ENCODE results near the gene RFT1.

Gene RFT1

DNA sequence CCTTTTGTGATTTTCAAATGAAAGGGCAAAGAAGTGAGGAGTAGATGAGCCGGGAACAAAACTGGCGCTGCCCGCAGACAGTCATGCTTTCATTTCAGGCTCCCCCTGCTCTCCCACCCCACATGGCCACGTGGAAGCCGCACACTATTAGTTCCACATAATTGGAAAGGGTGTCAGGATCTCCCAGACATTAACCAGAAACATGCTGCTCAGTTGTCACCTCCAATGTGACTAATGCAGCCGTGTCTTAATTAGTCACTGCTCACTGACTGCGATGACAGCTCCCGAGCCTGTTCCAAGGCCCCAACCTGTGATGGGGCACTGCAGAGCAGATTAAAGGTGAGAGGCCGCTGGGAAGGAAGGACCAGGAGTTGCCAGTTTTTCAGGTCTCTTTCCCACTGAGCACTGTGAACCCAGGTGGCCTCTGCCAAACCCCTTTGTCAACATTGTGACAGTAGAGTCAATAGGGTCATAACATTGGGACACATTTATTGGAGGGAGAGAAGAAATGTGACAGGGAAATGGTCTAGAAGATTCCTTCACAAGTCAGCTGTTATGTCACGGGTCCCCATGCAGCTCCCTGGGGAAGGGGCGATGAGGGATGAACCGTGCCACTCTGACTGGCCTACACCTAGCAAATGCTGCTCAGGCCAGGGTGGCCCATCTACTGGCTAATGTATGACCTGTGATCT, 45.8 kb downstream of the RFT1 start:
- Mint-ChIP-seq H3K4me1 (ENCODE audit: low read depth) (no peaks in the 10 kb centered on the region), H3K9me3 (no peaks in the 10 kb centered on the region), H3K4me3 (no peak overlapping the region), H3K36me3 (ENCODE audit: low read depth) (peaks cover 9% of the 10 kb centered on the region), H3K27me3 (ENCODE audit: low read depth) (no peaks in the 10 kb centered on the region), H3K27ac (no peak overlapping the region)

DNA sequence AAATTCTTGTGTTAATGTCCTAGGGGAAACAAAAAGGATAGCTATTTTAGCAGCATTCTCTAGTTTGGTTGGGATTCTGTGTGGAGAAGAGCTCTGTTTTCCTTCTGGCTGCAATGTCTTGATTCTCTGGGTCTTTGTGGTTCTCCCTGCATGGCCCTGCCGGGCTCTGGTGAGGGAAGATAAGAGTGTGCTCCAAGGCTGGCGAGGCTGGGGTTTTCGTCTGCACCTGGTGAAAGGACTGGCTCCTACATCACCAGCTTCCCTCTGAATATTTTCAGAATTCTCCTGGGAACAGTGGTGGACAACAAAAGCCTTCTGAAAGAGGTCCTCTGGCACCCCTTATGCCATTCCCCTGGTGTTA, 46.3 kb downstream of the RFT1 start:
- H3K4me3 Mint-ChIP-seq = no peak overlapping the region
- no peaks in the 10 kb centered on the region for H3K4me1 Mint-ChIP-seq (ENCODE audit: low read depth)
- H3K36me3 Mint-ChIP-seq (ENCODE audit: low read depth) = peaks cover 9% of the 10 kb centered on the region
- no peak overlapping the region for H3K27ac Mint-ChIP-seq
- H3K9me3 Mint-ChIP-seq = no peaks in the 10 kb centered on the region
- H3K27me3 Mint-ChIP-seq (ENCODE audit: low read depth) = no peaks in the 10 kb centered on the region

DNA sequence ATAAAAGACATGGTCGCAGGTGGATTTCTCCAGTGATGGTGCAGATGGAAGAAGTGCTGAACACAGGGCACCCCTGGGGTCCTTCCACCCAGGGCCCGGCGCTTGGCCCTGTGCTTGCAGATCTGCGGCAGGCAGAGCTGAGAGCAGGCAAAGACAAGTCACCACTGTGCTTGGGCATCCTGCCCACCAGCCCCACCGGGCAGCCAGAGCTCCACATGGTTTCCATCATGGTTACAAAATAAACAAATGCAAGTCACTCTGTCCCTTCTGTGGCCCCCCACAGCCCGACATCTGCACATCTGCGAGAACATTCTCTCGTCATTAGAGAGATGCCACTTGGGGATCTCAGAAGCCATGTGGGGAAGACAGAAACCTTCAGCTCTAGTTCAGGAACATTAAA, 46.7 kb downstream of the RFT1 start:
- no peaks in the 10 kb centered on the region for H3K27me3 Mint-ChIP-seq (ENCODE audit: low read depth)
- peaks cover 9% of the 10 kb centered on the region for H3K36me3 Mint-ChIP-seq (ENCODE audit: low read depth)
- H3K27ac Mint-ChIP-seq = no peak overlapping the region
- H3K4me1 Mint-ChIP-seq (ENCODE audit: low read depth) = no peaks in the 10 kb centered on the region
- H3K9me3 Mint-ChIP-seq = no peaks in the 10 kb centered on the region
- H3K4me3 Mint-ChIP-seq = no peak overlapping the region

DNA sequence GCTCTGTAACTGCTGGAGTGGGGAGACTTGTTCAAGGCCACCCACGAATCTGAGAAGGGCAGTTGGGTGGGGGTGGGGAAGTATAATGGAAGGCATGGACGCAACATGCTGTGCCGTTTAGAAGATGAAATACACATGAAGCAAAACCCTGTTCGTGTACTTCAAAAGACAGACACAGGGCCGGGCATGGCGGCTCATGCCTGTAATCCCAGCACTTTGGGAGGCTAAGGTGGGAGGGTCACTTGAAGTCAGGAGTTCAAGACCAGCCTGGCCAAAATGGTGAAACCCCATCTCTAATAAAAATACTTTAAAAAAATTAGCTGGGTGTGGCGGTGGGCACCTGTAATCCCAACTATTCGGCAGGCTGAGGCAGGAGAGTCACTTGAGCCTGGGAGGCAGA, 47.5 kb downstream of the RFT1 start:
- H3K4me1 Mint-ChIP-seq (ENCODE audit: low read depth) = no peaks in the 10 kb centered on the region
- peaks cover 8% of the 10 kb centered on the region for H3K36me3 Mint-ChIP-seq (ENCODE audit: low read depth)
- H3K27me3 Mint-ChIP-seq (ENCODE audit: low read depth) = no peaks in the 10 kb centered on the region
- H3K9me3 Mint-ChIP-seq = no peaks in the 10 kb centered on the region
- no peak overlapping the region for H3K4me3 Mint-ChIP-seq
- no peak overlapping the region for H3K27ac Mint-ChIP-seq

DNA sequence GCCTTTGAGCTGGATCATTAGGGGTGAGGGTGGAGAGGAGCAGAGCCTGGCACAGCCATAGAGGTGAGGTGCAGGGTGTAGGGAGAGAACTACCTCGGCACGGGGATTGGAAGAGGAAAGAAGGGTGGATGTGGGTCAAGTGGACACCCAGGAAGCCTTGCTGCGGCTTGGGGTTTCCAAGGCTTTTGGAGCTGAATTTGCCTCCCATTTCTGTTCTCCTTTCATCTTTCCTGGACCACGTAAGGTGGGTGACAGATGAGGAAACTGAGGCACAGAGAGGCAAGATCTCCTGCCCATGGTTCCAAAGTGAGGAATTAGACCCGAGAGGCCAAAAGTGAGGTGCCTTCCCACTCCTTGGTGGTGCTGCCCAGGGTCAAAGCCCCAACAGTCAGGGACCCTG, 48.9 kb downstream of the RFT1 start:
- Mint-ChIP-seq H3K9me3 (no peaks in the 10 kb centered on the region), H3K27ac (no peak overlapping the region), H3K4me1 (ENCODE audit: low read depth) (no peaks in the 10 kb centered on the region), H3K4me3 (no peak overlapping the region), H3K36me3 (ENCODE audit: low read depth) (peaks cover 8% of the 10 kb centered on the region), H3K27me3 (ENCODE audit: low read depth) (no peaks in the 10 kb centered on the region)

DNA sequence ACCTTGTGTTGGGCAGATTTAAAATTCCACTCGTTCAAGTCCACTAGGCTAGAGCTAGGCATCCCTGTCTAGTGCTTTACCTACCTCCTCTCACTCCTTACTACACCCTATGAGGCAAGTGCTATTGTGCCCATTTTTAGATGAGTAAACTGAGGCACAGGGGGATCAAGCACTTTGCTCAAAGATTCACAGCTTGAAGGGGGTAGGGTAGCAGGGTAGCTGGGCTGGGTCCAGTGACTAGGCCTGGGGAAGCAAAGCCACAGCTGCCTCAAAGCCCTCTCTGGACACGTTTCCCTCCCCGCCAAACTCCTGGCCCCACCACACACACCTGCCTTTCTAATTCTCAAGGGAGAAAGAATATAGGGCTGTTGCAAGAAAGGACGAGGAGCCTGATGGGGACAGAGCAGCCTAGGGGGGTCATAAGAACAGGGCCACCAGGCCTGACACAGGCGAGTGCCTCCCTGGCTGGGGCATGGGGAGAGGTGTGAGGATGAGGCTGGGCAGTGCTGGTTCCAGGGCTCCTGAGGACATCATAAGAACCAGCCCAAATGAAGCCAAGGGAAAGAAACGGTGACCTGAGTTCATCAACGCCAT, 49.5 kb downstream of the RFT1 start:
- Mint-ChIP-seq H3K4me3 (no peak overlapping the region), H3K36me3 (ENCODE audit: low read depth) (peaks cover 8% of the 10 kb centered on the region), H3K4me1 (ENCODE audit: low read depth) (no peaks in the 10 kb centered on the region), H3K27ac (no peak overlapping the region), H3K27me3 (ENCODE audit: low read depth) (no peaks in the 10 kb centered on the region), H3K9me3 (no peaks in the 10 kb centered on the region)

DNA sequence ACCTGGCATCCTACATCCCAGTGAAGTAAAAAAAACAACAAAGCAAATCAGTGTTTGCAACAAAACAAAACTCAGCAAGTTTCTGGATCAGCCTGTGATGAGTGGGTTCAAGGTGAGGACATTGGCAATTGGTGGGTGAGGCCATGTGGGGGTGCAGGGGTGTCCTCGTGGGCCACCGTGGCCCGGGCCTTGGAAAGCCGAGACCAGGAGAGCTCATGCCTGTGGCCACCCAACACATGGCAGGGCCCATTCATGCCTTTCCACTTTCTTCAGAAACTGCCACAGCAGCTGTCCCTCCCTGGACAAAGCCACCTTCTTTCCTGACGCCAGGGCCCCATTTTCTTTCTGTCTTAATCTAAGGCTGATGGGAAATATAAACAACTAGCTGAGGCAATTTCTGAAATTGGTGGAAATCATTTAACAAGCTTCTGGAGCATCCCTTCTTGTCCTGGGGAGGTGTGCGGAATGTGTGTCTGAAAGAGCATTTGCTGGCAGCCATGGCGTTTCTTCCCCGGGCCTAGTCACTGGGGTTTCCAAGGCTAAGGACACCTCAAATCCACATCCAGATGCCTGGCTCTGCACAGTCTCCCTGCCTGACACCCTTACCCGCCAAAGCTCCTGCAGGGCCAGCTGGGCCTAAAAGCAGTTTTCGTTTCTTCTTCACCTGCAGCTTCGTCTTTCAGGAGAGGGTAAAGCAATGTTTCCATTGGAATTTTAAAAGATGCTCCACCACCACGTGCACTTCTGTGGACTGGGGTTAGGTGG, 50.3 kb downstream of the RFT1 start:
- Mint-ChIP-seq H3K27me3 (ENCODE audit: low read depth) (no peaks in the 10 kb centered on the region), H3K36me3 (ENCODE audit: low read depth) (peaks cover 4% of the 10 kb centered on the region), H3K27ac (no peak overlapping the region), H3K4me1 (ENCODE audit: low read depth) (no peaks in the 10 kb centered on the region), H3K4me3 (no peak overlapping the region), H3K9me3 (no peaks in the 10 kb centered on the region)

DNA sequence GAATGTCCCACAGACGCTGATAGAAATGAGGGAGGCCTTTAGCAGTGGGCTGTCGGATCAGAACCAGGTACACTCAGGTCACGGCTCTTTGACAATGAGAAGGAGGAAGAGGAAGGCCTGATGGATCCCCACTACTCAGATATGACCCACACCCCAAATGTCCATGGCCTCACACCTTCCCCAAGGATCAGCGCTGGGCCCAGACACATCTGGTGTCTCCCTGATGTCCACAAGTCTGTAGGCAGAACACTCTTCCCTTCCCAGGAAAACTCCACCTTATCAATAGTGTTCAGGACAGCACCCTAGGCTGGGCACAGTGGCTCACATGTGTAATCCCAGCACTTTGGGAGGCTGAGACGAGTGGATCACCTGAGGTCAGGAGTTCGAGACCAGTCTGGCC, 51.1 kb downstream of the RFT1 start:
- Mint-ChIP-seq H3K4me3 (no peak overlapping the region), H3K36me3 (ENCODE audit: low read depth) (peaks cover 4% of the 10 kb centered on the region), H3K4me1 (ENCODE audit: low read depth) (peaks cover under 1% of the 10 kb centered on the region), H3K9me3 (no peaks in the 10 kb centered on the region), H3K27ac (no peak overlapping the region), H3K27me3 (ENCODE audit: low read depth) (no peaks in the 10 kb centered on the region)

DNA sequence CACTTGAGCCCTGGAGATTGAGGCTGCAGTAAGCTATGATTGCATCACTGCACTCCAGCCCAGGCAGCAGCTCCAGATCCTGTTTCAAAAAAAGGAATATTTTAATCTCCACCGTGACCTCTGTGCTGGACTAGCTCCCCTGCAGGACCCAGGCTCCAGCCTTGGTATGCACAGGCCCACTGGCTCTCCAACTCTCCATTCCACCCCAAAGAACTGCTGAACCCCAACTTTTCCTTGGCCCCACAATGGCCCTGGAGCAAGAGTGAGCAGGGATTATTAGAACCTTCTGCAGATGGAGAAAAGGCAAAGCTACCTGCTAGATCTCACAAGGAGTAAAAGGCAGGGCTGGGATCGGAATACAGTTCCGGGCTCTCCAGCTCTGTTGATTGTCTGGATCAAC, 51.6 kb downstream of the RFT1 start:
- Mint-ChIP-seq H3K4me1 (ENCODE audit: low read depth) (peaks cover 1% of the 10 kb centered on the region), H3K9me3 (no peaks in the 10 kb centered on the region), H3K4me3 (no peak overlapping the region), H3K27ac (no peak overlapping the region), H3K36me3 (ENCODE audit: low read depth) (peaks cover 4% of the 10 kb centered on the region), H3K27me3 (ENCODE audit: low read depth) (no peaks in the 10 kb centered on the region)

DNA sequence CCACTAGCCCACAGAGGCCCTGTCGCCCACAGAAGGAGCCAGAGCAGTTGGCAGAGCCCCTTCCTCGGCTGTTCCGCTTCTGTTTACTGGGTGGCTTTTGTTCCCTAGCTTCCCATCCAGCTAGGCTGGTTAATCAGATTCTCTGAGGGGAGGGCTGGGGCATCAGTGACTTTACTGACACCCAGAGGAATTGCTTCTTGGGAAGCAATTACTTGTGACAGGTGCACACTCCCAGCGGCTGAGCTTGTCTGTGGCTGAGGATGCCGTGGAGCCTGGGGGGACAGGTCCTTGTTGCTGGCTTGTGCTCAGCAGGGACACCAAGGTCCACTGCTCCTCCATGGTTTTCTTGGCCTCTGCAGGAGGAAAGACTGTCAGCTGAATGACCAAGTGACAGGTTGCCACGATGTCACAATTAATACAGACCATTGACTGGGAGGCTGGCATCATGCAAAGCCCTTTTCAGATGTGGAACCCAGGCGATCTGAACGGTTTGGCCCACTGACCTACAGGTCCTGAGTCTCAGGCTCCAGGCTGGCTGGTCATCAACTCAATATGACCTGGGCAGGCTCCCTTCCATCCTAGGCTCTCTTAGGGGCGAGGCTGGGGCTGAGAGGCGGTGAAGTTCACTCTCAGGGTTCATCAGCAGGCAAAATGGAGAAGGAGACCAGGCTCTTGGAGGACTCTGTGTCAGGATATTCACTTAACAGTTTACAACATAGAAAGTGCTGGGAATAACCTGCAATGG, 52.6 kb downstream of the RFT1 start:
- Mint-ChIP-seq H3K27me3 (ENCODE audit: low read depth) (no peaks in the 10 kb centered on the region), H3K4me1 (ENCODE audit: low read depth) (peaks cover 6% of the 10 kb centered on the region), H3K27ac (no peak overlapping the region), H3K36me3 (ENCODE audit: low read depth) (peaks cover 4% of the 10 kb centered on the region), H3K4me3 (no peak overlapping the region), H3K9me3 (no peaks in the 10 kb centered on the region)

DNA sequence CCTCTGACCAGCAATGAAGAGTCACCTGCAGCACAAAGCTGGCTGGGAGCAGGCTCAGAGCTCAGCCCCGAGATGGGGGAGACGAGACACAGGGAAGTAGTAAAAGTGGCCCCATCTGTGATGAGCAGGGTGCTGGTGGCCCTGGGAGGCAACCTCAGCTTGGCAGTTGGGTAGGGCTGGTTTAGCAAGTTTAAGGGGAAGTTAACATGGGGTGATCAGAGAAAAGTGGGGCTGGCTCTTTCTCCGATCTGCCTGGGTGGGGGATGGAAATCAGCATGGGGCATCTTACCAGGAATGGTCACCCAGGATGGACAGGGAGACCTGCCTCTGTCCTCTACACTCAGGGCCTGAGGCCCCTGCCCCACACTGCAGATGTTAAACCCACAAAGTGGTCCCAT, 54.5 kb downstream of the RFT1 start:
- H3K36me3 Mint-ChIP-seq (ENCODE audit: low read depth) = no peaks in the 10 kb centered on the region
- no peak overlapping the region for H3K4me3 Mint-ChIP-seq
- H3K9me3 Mint-ChIP-seq = no peaks in the 10 kb centered on the region
- peaks cover 14% of the 10 kb centered on the region for H3K4me1 Mint-ChIP-seq (ENCODE audit: low read depth)
- no peak overlapping the region for H3K27ac Mint-ChIP-seq
- no peaks in the 10 kb centered on the region for H3K27me3 Mint-ChIP-seq (ENCODE audit: low read depth)

DNA sequence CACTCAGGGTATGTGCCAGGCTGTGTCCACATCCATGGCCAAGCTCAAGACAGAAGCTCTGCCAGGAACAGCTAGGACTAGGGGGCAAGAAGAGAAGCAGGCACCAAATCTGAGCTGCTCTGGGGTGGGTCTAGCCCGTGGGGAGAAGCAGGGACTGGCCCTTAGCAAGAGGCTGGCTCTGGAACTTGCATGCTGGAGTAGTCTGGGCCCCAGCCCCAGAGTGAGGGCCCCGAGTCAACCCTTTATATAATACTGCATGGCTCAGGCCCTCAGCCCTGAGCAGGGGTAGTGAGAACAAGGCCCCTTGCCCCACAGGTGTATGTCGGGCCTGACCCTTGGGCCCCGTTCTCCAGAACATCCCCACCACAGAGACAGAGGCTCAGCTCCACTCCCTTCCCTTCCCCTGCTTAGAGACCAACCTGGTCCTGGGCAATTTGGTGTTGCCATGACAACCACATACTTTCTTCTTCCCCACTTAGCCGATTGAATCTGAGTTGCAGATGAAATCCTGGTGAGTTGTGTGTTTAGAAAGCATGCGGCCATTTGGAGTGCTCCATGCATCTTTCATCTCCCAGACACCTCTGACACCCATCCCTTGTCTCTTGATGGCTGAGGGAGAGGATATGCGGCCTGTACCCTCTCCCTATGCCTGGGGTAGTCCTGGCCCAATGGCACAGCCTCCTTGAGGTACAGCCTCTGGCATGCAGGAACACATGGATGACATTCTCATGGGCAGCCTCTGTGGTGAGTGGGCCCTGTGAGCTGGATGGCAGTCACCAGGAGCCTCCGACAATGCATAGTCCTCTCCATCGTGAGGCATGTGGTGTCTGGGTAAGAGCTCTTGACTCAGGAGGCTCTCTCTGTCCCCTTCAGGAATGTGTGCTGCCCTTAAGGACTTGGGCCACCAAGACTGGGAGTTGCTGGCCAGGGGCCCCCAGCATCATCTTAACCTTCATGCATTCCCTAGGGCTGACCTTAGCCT, 55.2 kb downstream of the RFT1 start:
- H3K4me1 Mint-ChIP-seq (ENCODE audit: low read depth) = peaks cover 14% of the 10 kb centered on the region
- no peaks in the 10 kb centered on the region for H3K9me3 Mint-ChIP-seq
- H3K36me3 Mint-ChIP-seq (ENCODE audit: low read depth) = no peaks in the 10 kb centered on the region
- H3K4me3 Mint-ChIP-seq = no peak overlapping the region
- H3K27ac Mint-ChIP-seq = peak overlapping the region; percentile 24
- H3K27me3 Mint-ChIP-seq (ENCODE audit: low read depth) = no peaks in the 10 kb centered on the region

DNA sequence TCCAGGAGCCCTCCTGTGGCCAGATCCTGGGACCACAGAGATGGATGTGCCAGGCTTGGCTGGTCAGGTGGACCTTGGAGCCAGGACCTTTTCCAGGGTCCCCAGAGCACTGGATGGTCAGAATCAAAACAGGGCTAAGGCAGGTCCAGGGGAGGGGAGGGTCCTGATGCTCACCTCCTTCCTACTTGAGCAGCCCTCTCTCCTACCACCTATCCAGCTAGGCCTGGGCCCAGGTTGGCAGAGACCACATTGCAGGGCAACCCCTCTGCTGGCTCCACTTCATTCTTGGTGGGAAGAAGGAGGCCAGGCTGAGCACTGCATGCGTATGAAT, 55.9 kb downstream of the RFT1 start:
- Mint-ChIP-seq H3K4me1 (ENCODE audit: low read depth) (peaks cover 14% of the 10 kb centered on the region), H3K27ac (peak overlapping the region; percentile 24), H3K36me3 (ENCODE audit: low read depth) (no peaks in the 10 kb centered on the region), H3K4me3 (peak overlapping the region; percentile 52), H3K27me3 (ENCODE audit: low read depth) (no peaks in the 10 kb centered on the region), H3K9me3 (no peaks in the 10 kb centered on the region)
